GM21526 (cell line): Measurements from ENCODE around the gene SEC24B.
"Not testable (repeated sequence)": the region's sequence is repeated elsewhere in the genome, so short reads cannot be mapped to it uniquely, and the experiment has no call there.

Source experiments
- ATAC-seq: cut with Tn5 transposase; IDR thresholded peaks from one replicate; pipeline ENCODE4 v1.9.1; 2021; ENCODE audit warnings: moderate library complexity; ENCODE audit not compliant: unreplicated experiment, low FRiP score

The SEC24B gene

DNA sequence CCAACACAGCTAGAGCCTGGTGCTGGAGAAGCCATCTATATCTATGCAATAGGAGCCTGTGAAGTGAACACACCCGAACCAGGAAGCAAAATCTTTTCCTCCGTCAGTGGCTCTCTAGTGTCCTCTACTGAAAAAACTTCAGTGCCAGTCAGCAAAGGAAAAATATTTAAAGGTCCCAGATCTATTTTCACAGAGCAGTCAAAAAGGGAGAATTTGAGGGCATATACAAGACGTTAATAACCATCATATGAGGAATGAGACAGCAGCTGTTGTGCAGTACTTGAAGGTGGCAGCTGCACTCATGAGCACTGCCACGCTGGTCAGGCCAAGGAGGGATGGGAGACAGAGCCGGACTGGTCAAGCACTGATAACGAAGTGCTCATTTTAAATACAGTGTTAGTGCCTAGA lies 140.8 kb downstream of the SEC24B start:
- ATAC-seq: no peak

DNA sequence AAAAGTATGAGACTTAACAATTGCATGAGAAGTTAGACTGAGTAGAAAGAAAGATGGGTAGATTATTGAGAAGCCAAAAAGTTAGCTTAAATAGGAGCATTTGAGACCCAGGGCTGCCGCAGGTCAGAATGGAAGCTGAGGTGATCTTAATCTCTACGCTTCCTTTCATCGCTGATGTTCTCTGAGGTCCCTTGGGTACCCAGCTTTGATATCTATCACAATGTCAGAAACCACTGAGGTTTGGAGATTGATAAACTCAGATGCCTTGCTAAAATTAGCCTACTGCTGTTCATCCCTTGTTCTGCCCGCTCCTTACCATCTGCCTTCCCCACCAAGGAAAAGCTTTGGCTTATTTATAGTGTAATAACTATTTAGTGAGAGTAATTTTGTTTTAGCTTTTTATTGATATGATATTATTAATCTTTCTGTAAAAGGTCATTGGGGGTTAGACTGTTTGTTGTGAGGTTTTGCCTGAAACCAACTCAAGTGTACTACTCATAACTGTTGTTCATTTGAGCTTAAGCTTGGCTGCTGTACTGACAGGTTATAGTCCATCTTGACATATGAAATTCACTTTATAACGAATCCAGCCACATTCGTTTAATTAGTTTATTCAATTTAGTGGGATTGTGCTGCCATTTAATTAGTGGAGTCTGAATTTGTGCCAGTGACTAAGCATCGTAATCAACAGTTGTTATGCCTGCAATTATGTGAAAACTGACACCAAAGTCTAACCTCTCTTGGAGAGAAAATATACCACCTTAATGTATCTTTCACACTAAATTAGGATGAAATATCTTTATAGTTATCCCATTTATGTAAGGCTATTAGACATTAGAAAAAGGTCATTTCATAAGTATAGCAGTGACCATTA lies 141.6 kb downstream of the SEC24B start:
- ATAC-seq: no peak

DNA sequence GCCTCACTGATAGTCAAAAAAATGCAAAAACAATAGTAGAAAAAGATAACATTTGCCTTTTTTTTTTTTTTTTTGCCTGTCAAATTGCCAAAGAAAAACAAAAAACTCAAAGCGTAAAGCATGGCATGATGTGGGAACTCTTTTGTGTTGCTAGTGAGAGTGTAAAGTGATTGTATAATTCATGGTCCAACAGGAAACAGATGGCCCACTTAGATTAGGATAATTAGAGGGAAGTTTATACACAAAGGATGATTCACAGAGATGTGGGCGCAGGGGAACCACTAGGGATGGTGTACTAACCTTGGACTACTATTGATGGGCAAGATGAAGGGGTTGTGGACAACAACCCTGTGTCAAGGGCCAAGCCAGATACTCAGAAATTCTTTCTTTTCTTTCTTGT lies 142.8 kb downstream of the SEC24B start:
- no peak for ATAC-seq

DNA sequence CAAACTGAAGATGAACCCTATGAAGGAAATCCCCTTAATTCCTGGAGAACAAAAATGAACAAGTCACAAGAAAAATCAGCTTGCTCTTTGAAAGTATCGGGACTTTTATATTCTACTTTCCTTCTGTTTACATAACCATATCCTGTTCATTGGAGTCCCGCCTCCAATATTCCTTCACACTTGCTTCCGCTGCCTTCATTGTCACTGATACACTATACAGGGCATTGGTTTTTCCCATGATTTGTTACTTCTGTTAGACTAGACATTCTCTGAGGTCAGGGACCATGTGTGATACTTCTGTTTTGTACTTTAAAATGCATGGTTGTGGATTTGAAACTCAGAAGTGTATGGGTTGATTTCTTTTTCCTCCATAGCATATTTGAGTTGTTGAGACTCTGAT lies 145.2 kb downstream of the SEC24B start:
- ATAC-seq: no peak

DNA sequence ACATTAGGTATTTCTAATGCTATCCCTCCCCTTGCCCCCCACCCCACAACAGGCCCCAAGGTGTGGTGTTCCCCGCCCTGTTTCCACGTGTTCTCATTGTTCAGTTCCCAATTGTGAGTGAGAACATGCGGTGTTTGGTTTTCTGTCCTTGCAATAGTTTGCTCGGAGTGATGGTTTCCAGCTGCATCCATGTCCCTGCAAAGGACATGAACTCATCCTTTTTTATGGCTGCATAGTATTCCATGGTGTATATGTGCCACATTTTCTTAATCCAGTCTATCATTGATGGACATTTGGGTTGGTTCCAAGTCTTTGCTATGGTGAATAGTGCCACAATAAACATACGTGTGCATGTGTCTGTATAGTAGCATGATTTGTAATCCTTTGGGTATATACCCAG lies 146.4 kb downstream of the SEC24B start:
- ATAC-seq: not testable (repeated sequence)

DNA sequence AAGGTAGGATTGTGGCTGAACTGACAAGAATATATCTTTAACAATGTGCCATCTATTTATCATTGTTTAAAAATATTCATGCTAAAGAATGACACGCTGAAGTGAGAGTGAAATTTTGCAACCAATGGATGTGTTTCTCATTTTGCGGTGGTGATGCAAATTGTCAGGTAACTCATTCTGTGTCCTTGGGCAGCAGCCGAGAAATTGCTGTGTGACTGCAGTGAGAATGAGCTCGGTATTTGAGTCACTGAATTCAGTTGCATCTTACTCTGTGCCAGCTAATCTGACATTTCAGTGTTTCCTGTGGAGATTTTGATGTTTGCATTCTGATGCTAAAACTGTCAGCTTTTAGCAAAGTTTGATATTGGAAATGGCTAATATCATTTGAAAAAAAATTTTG lies 154.6 kb downstream of the SEC24B start:
- ATAC-seq: peak; percentile 99

DNA sequence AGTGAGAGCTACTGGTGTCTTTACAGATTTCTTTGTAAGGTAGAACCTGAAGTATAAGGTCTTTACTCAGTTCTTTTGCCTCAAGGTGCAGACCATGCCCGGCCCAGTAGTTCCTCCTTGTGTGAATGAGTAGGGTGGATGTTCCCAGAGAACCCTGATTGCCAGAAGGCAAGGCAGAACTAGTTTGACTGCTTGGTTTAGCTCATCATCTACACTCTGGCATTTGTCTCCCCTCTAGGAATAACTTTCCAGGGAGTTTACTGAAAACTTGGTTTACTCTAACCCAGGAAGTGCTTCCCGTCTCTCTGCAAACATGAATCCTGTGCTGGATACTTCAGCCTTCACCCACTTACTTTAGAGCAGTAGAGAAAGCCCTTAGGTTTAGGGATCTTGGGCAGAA lies 155.5 kb downstream of the SEC24B start:
- no peak for ATAC-seq

DNA sequence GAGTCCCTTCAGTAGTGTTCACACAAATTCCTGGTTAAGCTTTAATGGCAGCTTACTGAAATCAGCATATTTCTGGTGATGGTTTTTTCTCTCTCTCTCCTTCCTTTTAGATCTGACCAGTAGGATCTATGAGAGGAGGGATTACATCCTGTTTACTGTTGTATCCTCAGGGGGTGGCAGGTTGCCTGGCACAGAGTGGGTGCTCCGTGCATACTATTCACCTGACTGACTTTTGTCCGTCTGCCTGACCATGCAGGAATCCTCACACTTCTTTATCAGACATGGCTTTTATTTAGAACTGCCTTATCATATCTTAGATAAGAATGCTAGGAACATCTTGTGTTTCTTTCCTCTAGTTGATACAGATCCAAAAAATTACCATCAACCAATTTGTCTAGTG lies 156.0 kb downstream of the SEC24B start:
- no peak for ATAC-seq
